ENCODE data around the gene DNAH17. TPM values are rescaled to one million over a fixed set of nuclear protein-coding genes. Genes with fewer than 3 reads are reported as not detected.

Gene DNAH17
- total and polyA plus RNA-seq, 2 of the 8 experiments (the other 6 are each of a cell fraction or from before 2014, with no cell fraction given): 0.14 to 0.67 TPM

DNA sequence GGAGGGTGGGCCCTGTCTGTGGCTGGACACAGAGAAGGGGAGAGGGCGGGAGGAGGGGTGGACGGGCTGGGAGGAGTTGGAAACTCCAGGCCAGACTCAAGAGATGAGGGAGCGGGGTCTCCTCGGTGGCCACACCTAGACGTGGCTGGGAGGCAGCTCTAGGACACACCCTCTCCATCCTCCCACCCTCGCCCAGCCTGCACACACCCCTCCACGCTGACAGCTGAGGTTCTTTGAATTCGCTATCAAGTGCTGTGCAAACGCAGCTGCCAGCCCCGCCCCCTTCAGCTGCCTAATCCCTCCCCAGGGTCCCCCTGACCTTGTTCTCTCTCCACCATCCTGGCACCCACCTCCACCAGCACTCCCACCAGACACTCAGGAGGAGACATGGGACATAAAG is 48.7 kb downstream of the DNAH17 start:
- no peak overlapping the region for H2BK5ac ChIP-seq (ENCODE audit: low read depth, low read length)
- peaks cover 0 to 6% (median 3%) of the 10 kb centered on the region in 4 experiments; a peak in 4 of 7 replicates for H3K4me1 ChIP-seq (replicated peaks in 1 of 4; ENCODE audit: control insufficient read depth in 3 of 4, insufficient read depth in 4 of 4, low read length in 3 of 4)
- no peak overlapping the region for H3K4ac ChIP-seq (replicated peaks; ENCODE audit: insufficient read length, low read depth, low read length)
- no peak overlapping the region for H3K23ac ChIP-seq (ENCODE audit: insufficient read length)
- no peaks in the 10 kb centered on the region for H3K23me2 ChIP-seq (ENCODE audit: low read depth, low read length)
- H2AFZ ChIP-seq (ENCODE audit: low read length): no peak overlapping the region
- H4K8ac ChIP-seq (ENCODE audit: extremely low read depth, insufficient read depth, low read length): no peak overlapping the region
- no peak overlapping the region for H2BK12ac ChIP-seq (ENCODE audit: low read depth, low read length)
- no peaks in the 10 kb centered on the region for H4K20me1 ChIP-seq (replicated peaks in 1 of 2; ENCODE audit: control insufficient read depth in 1 of 2, insufficient read depth in 2 of 2, low read length in 2 of 2)
- H2AK5ac ChIP-seq (ENCODE audit: low read depth, low read length): no peak overlapping the region
- no peaks in the 10 kb centered on the region for H3K79me2 ChIP-seq (ENCODE audit: control insufficient read depth in 1 of 2, insufficient read depth in 2 of 2, low read length in 2 of 2)
- H2BK20ac ChIP-seq (ENCODE audit: low read length): no peak overlapping the region
- H3K36me3 ChIP-seq (ENCODE audit: control insufficient read depth in 2 of 4, insufficient read depth in 4 of 4, low read length in 3 of 4): no peaks in the 10 kb centered on the region
- POLR2A ChIA-PET (ENCODE audit: partially characterized antibody): no interaction called here
- H3K27me3 ChIP-seq (replicated peaks in 1 of 4; ENCODE audit: control insufficient read depth in 3 of 4, extremely low read depth in 1 of 4, insufficient read depth in 3 of 4, low read length in 3 of 4): no peaks in the 10 kb centered on the region
- no peak overlapping the region for H3K9ac ChIP-seq (replicated peaks in 1 of 4; ENCODE audit: extremely low read depth in 1 of 4, low read depth in 3 of 4, low read length in 3 of 4)
- no peak overlapping the region for H3K14ac ChIP-seq (ENCODE audit: insufficient read length)
- 76% methylated on average over 9 of the region's 10 CpGs; no CpG with 5 or more reads in 1 of the 2 experiments for WGBS, 2 experiments (ENCODE audit: extremely low coverage in 1 of 2, insufficient coverage in 1 of 2, insufficient read length in 1 of 2, insufficient replicate concordance in 2 of 2, low coverage in 1 of 2, low lambda C conversion rate in 2 of 2, missing lambda C conversion rate in 1 of 2)
- FAIRE-seq (no peak), DNase-seq (ENCODE audit: low read depth in 1 of 2, low spot score in 2 of 2) (no peak)
- CTCF ChIA-PET (ENCODE audit: partially characterized antibody): interaction anchor here (1.2 kb wide), 1 partner anchor 279 kb away, joined by 3 read pairs; no protein-coding TSS in a partner anchor
- H2BK15ac ChIP-seq (ENCODE audit: low read length): no peak overlapping the region
- H4K91ac ChIP-seq (replicated peaks; ENCODE audit: insufficient read length, low read length): no peak overlapping the region
- TF ChIP-seq CHD1 (IDR thresholded peaks at IDR 0.05; ENCODE audit: low read depth, low read length): no peak
- TF ChIP-seq SP2 (IDR thresholded peaks at IDR 0.05; ENCODE audit: low read length): no peak
- TF ChIP-seq, protein P1, sequence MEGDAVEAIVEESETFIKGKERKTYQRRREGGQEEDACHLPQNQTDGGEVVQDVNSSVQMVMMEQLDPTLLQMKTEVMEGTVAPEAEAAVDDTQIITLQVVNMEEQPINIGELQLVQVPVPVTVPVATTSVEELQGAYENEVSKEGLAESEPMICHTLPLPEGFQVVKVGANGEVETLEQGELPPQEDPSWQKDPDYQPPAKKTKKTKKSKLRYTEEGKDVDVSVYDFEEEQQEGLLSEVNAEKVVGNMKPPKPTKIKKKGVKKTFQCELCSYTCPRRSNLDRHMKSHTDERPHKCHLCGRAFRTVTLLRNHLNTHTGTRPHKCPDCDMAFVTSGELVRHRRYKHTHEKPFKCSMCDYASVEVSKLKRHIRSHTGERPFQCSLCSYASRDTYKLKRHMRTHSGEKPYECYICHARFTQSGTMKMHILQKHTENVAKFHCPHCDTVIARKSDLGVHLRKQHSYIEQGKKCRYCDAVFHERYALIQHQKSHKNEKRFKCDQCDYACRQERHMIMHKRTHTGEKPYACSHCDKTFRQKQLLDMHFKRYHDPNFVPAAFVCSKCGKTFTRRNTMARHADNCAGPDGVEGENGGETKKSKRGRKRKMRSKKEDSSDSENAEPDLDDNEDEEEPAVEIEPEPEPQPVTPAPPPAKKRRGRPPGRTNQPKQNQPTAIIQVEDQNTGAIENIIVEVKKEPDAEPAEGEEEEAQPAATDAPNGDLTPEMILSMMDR (IDR thresholded peaks at IDR 0.05; ENCODE audit: control extremely low read depth in 1 of 3, insufficient read depth in 1 of 3, low read depth in 1 of 3, low read length in 3 of 3): no peak
- TF ChIP-seq BACH1 (IDR thresholded peaks at IDR 0.05; ENCODE audit: low read length): no peak
- TF ChIP-seq SP1 (IDR thresholded peaks at IDR 0.05; ENCODE audit: low read depth, low read length): no peak
- TF ChIP-seq CREB1 (IDR thresholded peaks at IDR 0.05): no peak
- TF ChIP-seq, protein P2, sequence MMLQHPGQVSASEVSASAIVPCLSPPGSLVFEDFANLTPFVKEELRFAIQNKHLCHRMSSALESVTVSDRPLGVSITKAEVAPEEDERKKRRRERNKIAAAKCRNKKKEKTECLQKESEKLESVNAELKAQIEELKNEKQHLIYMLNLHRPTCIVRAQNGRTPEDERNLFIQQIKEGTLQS (IDR thresholded peaks at IDR 0.05; ENCODE audit: insufficient read depth, low read depth, low read length): no peak
- no peak for TF ChIP-seq RAD21 (IDR thresholded peaks at IDR 0.05 in 1 of 2, conservative IDR thresholded peaks at IDR 0.05 in 1 of 2; ENCODE audit: low read depth in 2 of 2, low read length in 2 of 2)
- TF ChIP-seq ASH2L (IDR thresholded peaks at IDR 0.05; ENCODE audit: low read length): no peak
- TF ChIP-seq TBP (IDR thresholded peaks at IDR 0.05; ENCODE audit: low read depth, low read length): no peak
- no peaks in the 10 kb centered on the region for H3K79me1 ChIP-seq (ENCODE audit: low read depth, low read length)
- H3K4me2 ChIP-seq (ENCODE audit: insufficient read depth in 1 of 2, low read depth in 2 of 2, low read length in 2 of 2): no peak overlapping the region
- H3K18ac ChIP-seq (ENCODE audit: extremely low read depth, low read length): no peak overlapping the region; the same call in 1 of the 2 replicates
- H4K5ac ChIP-seq (ENCODE audit: insufficient read length, low read depth, low read length): no peak overlapping the region
- no peak overlapping the region for H3K27ac ChIP-seq (ENCODE audit: low read depth, low read length)
- no peaks in the 10 kb centered on the region for H3K9me3 ChIP-seq (ENCODE audit: insufficient read depth in 2 of 2, low read depth in 1 of 2, low read length in 1 of 2)
- no peak overlapping the region for H3K4me3 ChIP-seq (ENCODE audit: extremely low read depth in 1 of 4, insufficient read depth in 2 of 4, low read depth in 3 of 4, low read length in 4 of 4)
- H3K56ac ChIP-seq (replicated peaks; ENCODE audit: insufficient read length, low read depth, low read length): no peak overlapping the region
- H2BK120ac ChIP-seq (replicated peaks; ENCODE audit: low read depth, low read length): no peak overlapping the region
